ENCODE results near the gene SLC29A3. TPM values are rescaled to one million over a fixed set of nuclear protein-coding genes. Genes with fewer than 3 reads are reported as not detected.

Gene SLC29A3
- total and polyA plus RNA-seq, 7 donors: 0.64 to 2.2 (median 0.81) TPM

DNA sequence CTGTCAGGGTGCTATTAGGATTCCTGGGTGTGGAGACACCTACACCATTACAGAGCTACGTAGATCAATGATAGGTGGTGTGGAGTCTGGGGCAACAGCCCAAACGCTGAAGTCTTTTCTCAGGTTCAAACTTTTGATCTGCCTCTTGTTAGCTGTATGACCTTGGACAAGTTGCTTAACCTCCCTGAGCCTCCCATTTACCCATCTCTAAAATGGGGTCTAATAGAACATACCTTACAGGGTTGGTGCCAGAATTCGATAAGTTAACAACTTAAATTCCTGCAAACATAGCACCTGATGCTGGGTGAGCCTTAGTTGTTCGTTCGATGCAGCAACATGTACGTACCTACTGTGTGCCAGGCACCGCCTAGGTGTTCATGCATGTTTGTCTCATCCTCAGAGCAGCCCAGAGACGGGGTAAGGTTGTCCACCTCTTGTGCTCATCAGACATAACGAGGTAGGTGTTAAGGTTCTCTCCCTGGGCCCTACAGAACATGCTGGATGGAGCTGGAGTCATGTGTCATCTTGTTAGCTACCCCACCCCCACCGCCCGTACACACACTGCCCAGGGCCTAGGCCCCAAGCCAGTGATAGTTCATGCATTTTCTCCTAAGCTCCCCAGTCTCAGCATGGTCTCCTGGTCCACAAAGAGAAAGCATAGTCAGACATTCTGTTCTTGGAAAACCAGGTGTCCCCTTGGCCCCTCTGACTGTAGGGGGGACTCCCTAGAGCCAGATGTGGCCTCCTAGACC, 41.0 kb upstream of the SLC29A3 start:
- no peaks in the 10 kb centered on the region for H3K36me3 ChIP-seq (ENCODE audit: insufficient read depth in 1 of 2, low read depth in 1 of 2)
- no peaks in the 10 kb centered on the region for H3K9me3 ChIP-seq
- whole genome bisulfite sequencing, 3 donors: 94 to 98% (median 95%) methylated on average over 11 of the region's 11 CpGs
- no peaks in the 10 kb centered on the region for H3K27me3 ChIP-seq (ENCODE audit: insufficient read depth in 3 of 3, low read length in 2 of 3)
- DNase-seq: no peak
- TF ChIP-seq, protein P1, sequence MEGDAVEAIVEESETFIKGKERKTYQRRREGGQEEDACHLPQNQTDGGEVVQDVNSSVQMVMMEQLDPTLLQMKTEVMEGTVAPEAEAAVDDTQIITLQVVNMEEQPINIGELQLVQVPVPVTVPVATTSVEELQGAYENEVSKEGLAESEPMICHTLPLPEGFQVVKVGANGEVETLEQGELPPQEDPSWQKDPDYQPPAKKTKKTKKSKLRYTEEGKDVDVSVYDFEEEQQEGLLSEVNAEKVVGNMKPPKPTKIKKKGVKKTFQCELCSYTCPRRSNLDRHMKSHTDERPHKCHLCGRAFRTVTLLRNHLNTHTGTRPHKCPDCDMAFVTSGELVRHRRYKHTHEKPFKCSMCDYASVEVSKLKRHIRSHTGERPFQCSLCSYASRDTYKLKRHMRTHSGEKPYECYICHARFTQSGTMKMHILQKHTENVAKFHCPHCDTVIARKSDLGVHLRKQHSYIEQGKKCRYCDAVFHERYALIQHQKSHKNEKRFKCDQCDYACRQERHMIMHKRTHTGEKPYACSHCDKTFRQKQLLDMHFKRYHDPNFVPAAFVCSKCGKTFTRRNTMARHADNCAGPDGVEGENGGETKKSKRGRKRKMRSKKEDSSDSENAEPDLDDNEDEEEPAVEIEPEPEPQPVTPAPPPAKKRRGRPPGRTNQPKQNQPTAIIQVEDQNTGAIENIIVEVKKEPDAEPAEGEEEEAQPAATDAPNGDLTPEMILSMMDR (IDR thresholded peaks at IDR 0.05): no peak
- intact Hi-C loops (cut with DNase I): loop anchor here in 1 of 2 donors (5.0 kb wide), 1 partner anchor 371 kb away; no protein-coding TSS in a partner anchor
- peaks cover 7% of the 10 kb centered on the region for H3K4me1 ChIP-seq
- ATAC-seq: no peak
- no peak overlapping the region for H3K27ac ChIP-seq
- no peak overlapping the region for H3K4me3 ChIP-seq

DNA sequence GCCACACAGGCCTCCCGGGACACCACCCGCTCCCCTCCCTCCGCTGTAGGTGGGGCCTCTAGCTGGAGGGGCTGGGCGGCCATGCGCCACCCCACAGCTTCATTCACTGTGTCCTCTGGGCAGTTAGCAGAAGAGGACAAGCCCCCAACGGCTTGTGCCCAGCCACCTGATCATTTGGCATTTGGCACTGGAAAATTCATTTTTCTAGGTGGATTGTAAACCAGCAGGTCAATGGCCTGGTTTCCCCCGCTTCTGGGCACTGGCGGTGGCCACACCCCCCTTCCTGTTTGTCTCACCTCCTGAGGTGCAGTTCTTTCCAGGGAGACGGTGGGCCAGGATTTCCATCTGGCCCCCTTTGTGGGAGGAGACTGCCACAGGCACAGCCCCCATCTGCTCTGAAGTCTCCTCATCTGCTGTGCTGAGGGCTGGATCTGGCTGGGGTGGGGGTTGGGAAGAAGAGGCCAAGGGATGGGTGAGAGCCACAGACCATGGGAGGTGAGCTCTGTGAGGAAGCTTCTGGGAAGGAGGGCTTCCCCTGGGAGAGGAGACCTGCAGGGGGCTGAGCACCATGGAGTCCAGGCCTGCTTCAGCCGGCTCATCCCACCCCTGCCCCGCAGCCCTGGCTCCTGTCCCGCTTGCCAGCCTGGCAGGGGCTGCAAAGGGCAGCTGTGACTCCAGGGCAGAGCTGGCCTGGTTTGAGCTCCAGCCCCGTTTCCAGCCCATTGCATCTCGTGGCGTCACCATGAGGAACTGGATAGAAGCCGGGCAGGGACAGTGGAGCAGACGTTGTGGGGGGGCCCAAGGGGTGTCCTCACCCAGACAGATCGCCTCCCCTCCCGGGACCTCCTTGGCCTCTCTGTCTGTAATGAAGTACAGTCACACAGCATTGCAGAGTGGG, 40.1 kb upstream of the SLC29A3 start:
- intact Hi-C loops (cut with DNase I): loop anchor here in 1 of 2 donors (5.0 kb wide), 1 partner anchor 372 kb away; no protein-coding TSS in a partner anchor
- Histone ChIP-seq H3K27ac (no peak overlapping the region), H3K4me3 (no peak overlapping the region), H3K36me3 (ENCODE audit: insufficient read depth in 1 of 2, low read depth in 1 of 2) (no peaks in the 10 kb centered on the region), H3K9me3 (no peaks in the 10 kb centered on the region), H3K27me3 (ENCODE audit: insufficient read depth in 3 of 3, low read length in 2 of 3) (no peaks in the 10 kb centered on the region), H3K4me1 (peaks cover 7% of the 10 kb centered on the region)
- TF ChIP-seq, protein P1 (IDR thresholded peaks at IDR 0.05): no peak
- ATAC-seq (no peak), DNase-seq (no peak)
- 55 to 63% (median 55%) methylated on average over 18 to 19 of the region's 19 CpGs for WGBS, 3 donors

DNA sequence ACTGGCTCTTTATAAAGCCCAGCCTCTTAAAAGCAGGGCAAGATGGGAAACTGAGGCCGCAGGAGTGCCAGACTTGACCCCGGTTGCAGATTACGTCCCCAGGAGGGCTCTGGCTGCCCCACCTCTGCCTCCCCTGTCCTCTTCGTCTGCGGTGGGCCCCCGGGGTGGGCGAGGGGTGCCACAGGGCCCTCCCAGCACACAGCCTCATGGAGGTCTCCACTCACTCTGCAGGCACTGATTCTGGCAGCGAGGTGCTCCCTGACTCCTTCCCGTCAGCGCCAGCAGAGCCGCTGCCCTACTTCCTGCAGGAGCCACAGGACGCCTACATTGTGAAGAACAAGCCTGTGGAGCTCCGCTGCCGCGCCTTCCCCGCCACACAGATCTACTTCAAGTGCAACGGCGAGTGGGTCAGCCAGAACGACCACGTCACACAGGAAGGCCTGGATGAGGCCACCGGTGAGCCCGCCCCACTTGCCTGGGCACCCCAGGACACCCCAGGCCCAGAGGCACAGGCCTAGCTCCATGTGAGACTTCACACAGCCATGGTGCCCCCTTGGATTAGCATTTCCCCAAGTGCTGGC, 39.4 kb upstream of the SLC29A3 start:
- Histone ChIP-seq H3K4me1 (peaks cover 4% of the 10 kb centered on the region), H3K27ac (no peak overlapping the region)
- TF ChIP-seq, protein P1 (IDR thresholded peaks at IDR 0.05): no peak

DNA sequence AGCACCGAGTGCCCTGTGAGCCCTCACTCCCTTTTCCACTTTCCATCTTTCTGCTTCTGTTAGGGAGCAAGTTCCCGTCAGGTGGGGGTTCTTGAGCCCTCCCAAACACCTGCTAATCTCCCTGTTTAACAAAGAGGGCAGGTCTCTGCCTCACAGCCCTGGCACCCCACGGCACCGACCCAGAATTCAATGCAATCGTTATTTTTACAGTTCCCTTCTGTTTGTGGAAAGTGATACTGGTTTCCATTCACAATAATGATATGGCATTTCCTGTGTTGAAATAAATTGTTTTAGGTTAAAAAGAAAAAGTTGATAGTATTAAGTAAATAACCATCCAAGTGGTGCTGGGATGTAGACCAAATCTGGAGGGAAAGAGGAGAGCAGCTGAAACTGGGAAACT, 38.8 kb upstream of the SLC29A3 start:
- Histone ChIP-seq H3K4me1 (no peaks in the 10 kb centered on the region), H3K27ac (no peak overlapping the region), H3K27me3 (ENCODE audit: insufficient read depth in 3 of 3, low read length in 2 of 3) (no peaks in the 10 kb centered on the region), H3K9me3 (no peaks in the 10 kb centered on the region), H3K4me3 (no peak overlapping the region), H3K36me3 (ENCODE audit: insufficient read depth in 1 of 2, low read depth in 1 of 2) (no peaks in the 10 kb centered on the region)
- DNase-seq: no peak
- intact Hi-C loops (cut with DNase I): loop anchor here in 1 of 2 donors (5.0 kb wide), 1 partner anchor 68 kb away; the partner anchor contains the start of gene UNC5B
- TF ChIP-seq, protein P1 (IDR thresholded peaks at IDR 0.05): no peak
- no peak for ATAC-seq
- WGBS, 3 donors: 91 to 93% (median 92%) methylated on average over 5 of the region's 5 CpGs

More for the DNA sequence above, 39.4 kb upstream of the SLC29A3 start:
- Histone ChIP-seq H3K27me3 (ENCODE audit: insufficient read depth in 3 of 3, low read length in 2 of 3) (no peaks in the 10 kb centered on the region), H3K36me3 (ENCODE audit: insufficient read depth in 1 of 2, low read depth in 1 of 2) (no peaks in the 10 kb centered on the region), H3K4me3 (no peak overlapping the region), H3K9me3 (no peaks in the 10 kb centered on the region)
- ATAC-seq (no peak), DNase-seq (no peak)
- intact Hi-C loops (cut with DNase I): loop anchor here in 1 of 2 donors (5.0 kb wide), 2 partner anchors 67 to 372 kb away; partner anchors contain the start of gene UNC5B
- 84 to 90% (median 85%) methylated on average over 22 of the region's 22 CpGs for WGBS, 3 donors

Data from psoas muscle (tissue), 8 donors.